PFSK-1 (cell line): Measurements from ENCODE around the gene UBAC2.

ENCODE experiments used
- FOXP2 ChIP-seq: optimal IDR thresholded peaks from 2 replicates; pipeline ENCODE3; 2011; ENCODE audit warnings: borderline replicate concordance, control low read depth, inconsistent platforms; ENCODE audit not compliant: insufficient read depth; ENCODE audit errors: extremely low read length, extremely low read depth
- POLR2AphosphoS5 ChIP-seq: IDR thresholded peaks from 2 replicates; pipeline ENCODE4 v1.6.1; 2012; ENCODE audit warnings: low read depth, mild to moderate bottlenecking, control low read depth, low read length, moderate library complexity
- REST ChIP-seq, 2 experiments: IDR thresholded peaks; 2 replicates each; pipeline versions ENCODE4 v1.6.1 to v1.8.0; 2011 to 2012; ENCODE audit warnings: low read depth in 2 of 2, low read length in 2 of 2, control low read depth in 1 of 2, inconsistent platforms in 1 of 2, mild to moderate bottlenecking in 1 of 2, moderate library complexity in 1 of 2; ENCODE audit not compliant: insufficient read depth in 1 of 2
- SIN3A ChIP-seq: IDR thresholded peaks from 2 replicates; pipeline ENCODE4 v1.6.1; 2012; ENCODE audit warnings: mild to moderate bottlenecking, low read length, moderate library complexity, borderline replicate concordance; ENCODE audit not compliant: insufficient read depth
- TAF1 ChIP-seq: IDR thresholded peaks from 2 replicates; pipeline ENCODE4 v1.6.1; 2012; ENCODE audit warnings: low read length, control low read depth, borderline replicate concordance; ENCODE audit not compliant: insufficient read depth

Gene UBAC2

GRCh38 chr13:99302637-99303505 is 102.2 kb downstream of the UBAC2 start:
- TF ChIP-seq FOXP2 (no peak), SIN3A (no peak), POLR2AphosphoS5 (no peak), REST (IDR thresholded peaks at IDR 0.05; ENCODE audit: insufficient read depth in 1 of 2, low read depth in 2 of 2, low read length in 2 of 2) (no peak), TAF1 (no peak)

- no peak for TF ChIP-seq REST (IDR thresholded peaks at IDR 0.05; ENCODE audit: insufficient read depth in 1 of 2, low read depth in 2 of 2, low read length in 2 of 2)
- TF ChIP-seq FOXP2 = no peak
- no peak for TF ChIP-seq TAF1
- no peak for TF ChIP-seq POLR2AphosphoS5
- TF ChIP-seq SIN3A = no peak
Measured at GRCh38 chr13:99303863-99304521, 103.3 kb downstream of the UBAC2 start.

- TF ChIP-seq TAF1 (no peak), POLR2AphosphoS5 (no peak), SIN3A (no peak), REST (IDR thresholded peaks at IDR 0.05; ENCODE audit: insufficient read depth in 1 of 2, low read depth in 2 of 2, low read length in 2 of 2) (no peak), FOXP2 (no peak)
Measured at GRCh38 chr13:99304541-99304940, 103.9 kb downstream of the UBAC2 start.

GRCh38 chr13:99305158-99305557 is 104.5 kb downstream of the UBAC2 start:
- TF ChIP-seq POLR2AphosphoS5 = no peak
- TF ChIP-seq FOXP2 = no peak
- no peak for TF ChIP-seq TAF1
- TF ChIP-seq REST (IDR thresholded peaks at IDR 0.05; ENCODE audit: insufficient read depth in 1 of 2, low read depth in 2 of 2, low read length in 2 of 2) = no peak
- TF ChIP-seq SIN3A = no peak

- TF ChIP-seq POLR2AphosphoS5 (no peak), FOXP2 (no peak), SIN3A (no peak), TAF1 (no peak), REST (IDR thresholded peaks at IDR 0.05; ENCODE audit: insufficient read depth in 1 of 2, low read depth in 2 of 2, low read length in 2 of 2) (no peak)
Measured at GRCh38 chr13:99305566-99305965, 104.9 kb downstream of the UBAC2 start.
